Hindlimb muscle (tissue), 1 donor: ENCODE measurements around the gene CARD10. TPM values are rescaled to one million over a fixed set of nuclear protein-coding genes. Genes with fewer than 3 reads are reported as not detected.

Experiments
- DNase-seq: peaks from one replicate; pipeline ENCODE4 v3.0.0-alpha.2; 2013
- polyA plus RNA-seq: library from polyadenylated mRNA; unstranded; fragments of 120-200 nt; gene quantifications from one replicate; pipeline ENCODE4 v1.2.1, GENCODE V29; 2013; ENCODE audit not compliant: insufficient read length

CARD10 gene
- polyA plus RNA-seq, 1 donor, result 12.3 TPM

DNA sequence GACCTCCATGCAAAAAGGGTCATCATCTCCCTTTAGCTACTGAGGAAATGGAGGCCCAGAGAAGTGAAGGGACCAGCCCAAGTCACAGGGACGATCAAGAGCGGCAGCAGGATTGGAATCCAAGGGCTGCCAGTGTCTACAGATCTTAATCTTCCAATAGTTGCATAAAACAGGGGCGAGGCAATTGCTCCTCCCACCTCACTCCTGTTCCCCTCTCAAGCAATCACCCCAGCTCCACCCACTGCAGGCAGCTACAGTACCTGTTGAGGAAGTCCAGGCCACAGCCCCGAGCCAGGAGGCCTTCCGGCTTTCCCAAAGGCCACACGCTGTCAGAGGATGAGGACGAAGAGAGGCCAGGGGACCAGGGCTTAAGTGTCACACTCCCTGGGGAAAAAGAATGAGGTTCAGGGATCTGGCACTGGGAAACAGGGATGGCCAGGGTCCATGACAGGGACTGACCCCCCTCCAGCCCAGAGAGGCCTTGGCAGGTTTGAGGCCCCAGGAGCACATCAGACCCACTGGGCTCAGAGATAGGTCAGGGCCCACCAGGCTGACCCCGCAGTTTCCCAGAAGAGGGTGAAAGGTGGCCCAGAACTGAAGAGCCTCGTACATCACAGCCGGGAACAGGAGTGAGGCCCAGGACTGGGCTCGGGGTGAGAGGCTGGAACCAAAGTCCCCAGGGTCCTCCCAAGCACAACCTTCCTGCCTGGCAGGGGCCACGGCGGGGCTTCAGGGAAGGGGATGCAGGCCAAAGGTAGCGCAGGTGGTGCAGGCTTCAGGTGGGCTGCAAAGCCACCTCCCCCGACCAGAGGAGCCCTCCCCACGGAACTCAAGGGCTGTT lies 16.7 kb downstream of the CARD10 start:
- no peak for DNase-seq

DNA sequence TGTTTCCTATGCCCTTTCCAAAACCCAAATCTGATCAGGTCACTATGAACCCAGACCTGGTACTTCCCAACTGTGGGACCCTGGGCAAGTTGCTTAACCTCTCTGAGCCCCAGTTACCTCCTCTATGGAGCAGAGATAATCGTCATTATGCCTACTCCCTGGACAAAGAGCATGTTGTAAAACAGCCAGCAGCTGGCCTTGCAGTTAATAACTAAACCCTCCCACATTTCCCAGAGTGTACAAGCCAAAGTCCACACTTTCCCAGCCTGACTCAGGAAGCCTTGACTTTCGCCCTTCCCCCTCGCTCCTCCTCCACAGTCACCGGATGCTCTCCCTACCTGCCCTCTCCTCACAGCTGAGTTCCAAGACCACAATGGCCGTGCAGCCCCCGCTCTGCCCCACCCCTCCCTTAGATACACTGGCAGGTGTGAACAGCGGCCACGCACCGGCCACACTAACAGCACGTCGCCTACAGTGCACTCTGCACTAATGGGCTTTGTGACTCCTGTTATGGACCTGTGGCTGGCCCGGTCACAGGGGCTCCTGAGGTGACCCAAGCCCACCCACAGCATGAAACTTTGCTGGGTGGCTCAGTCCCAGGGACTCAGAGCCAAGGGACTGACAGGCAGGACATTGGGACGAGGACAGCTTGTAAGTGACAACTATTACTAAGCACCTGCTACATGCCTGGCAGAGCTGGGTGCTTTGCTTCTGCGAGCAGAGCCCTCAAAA lies 17.4 kb downstream of the CARD10 start:
- peak; percentile 71 for DNase-seq

DNA sequence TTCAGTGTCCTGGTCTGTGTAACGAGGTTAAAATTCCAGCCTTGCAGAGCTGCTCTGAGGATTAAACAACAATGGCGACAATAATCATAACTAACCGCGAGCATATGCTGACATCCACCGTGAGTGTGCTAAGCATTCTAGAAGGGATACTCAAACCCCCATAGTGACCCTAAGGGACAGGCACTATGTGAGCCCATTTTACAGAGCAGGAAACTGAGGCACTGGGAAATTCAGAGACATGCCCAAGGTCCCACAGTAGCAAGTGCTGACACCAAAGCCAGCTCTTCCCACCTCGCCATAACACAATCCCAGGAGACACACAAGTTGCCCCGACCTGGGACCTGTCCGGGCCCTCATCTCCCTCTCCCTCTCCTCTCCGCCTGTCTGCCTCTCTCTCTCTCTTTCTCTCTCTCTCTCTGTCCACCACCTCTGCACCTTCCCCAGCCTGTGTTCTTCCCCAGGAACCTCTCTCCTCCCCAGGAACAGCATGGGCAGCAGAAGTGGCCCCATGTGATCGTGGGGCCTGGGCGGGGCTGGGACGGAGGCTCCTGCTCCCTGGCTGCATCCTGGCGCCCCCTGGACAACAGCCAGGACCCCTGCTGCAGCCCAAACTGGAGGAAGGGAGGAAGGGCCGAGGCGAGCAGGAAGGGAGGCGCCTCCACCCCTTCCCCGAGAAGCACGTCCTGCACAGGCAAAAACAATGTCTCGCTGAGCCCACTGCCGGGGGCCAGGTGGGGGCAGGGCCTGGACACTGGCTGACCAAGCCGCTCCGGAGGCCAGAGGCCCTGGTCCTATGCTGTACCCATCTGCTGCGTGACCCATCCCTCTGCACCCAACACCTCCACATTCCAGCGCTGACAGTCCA lies 18.2 kb downstream of the CARD10 start:
- no peak for DNase-seq

GRCh38 chr22:37499789-37500540 lies 19.2 kb downstream of the CARD10 start:
- DNase-seq, result no peak

GRCh38 chr22:37499027-37499707 lies 20.0 kb downstream of the CARD10 start:
- DNase-seq, result no peak

- no peak for DNase-seq
These were observed 20.8 kb downstream of the CARD10 start for GRCh38 chr22:37498289-37498909.

DNA sequence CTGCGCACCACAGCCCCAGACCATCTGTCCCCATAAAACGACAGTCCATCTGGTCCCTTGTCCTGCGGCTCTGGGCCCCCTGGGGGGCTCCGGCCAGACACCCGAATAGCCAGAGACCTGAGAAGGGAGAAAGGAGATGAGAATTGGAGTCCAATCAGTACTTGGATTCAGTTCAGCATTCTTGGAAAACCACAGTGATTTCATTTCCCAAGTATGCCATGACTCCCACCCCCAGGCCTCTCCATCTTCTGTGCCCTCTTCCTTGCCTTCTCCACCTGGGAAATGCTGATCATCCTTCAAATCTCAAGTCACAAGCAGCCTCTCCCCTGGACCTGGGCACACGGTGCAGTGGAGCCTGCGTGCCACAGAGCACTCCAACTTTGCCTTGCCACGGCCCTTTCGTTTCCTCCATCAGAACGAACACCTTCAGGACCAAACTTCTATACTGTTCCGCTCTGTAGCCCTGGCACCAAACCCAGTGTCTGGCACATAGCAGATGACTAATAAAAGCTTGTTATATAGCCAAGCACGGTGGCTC lies 22.1 kb downstream of the CARD10 start:
- no peak for DNase-seq

- DNase-seq, result no peak
These were observed 22.6 kb downstream of the CARD10 start for GRCh38 chr22:37496651-37497050.

- no peak for DNase-seq
These were observed 25.2 kb downstream of the CARD10 start for GRCh38 chr22:37493979-37494378.

- DNase-seq, result no peak
These were observed 26.5 kb downstream of the CARD10 start for GRCh38 chr22:37492428-37493344.

- DNase-seq, result no peak
These were observed 27.4 kb downstream of the CARD10 start for GRCh38 chr22:37491559-37492427.

DNA sequence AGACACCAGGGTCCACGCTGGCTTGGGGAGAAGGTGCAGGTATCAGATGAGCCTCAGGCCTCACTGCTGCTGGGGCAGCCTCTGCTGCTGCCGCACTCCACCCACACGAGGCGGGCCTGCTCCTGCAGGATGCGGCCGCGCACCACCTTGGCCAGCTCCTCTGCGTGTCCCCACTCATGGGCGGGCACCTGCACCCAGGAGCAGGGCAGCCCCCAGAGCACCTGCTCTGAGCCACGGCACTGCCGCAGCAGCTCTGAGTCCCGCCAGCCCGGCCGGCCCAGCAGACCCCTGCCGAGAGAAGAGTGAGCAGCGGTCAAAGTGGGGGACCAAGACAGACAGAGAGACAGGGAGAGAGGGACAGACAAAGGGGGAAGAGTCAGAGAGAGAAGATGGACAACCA lies 28.1 kb downstream of the CARD10 start:
- DNase-seq, result no peak

GRCh38 chr22:37489983-37490382 lies 29.2 kb downstream of the CARD10 start:
- no peak for DNase-seq

GRCh38 chr22:37488337-37489135 lies 30.7 kb downstream of the CARD10 start:
- DNase-seq, result no peak

DNA sequence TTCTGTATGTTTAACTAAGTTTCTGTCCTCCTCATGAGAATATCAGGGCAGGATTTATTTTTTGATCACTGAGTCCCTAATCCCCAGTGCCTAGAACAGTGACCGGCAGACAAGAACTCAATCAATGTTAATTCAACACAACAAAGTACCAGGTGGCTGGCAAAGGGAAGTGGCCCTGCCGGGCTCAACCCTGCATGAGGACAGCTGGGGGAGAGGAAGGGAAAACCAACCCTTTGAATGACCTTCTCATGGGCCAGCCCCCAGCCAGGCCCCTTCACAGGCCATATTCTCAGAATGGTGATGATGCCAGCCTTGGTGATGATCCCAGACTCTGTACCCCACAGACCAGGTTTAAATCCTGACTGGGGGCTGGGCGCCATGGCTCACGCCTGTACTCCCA lies 31.6 kb downstream of the CARD10 start:
- DNase-seq, result no peak

GRCh38 chr22:37487129-37487528 lies 32.1 kb downstream of the CARD10 start:
- no peak for DNase-seq

- DNase-seq, result peak; percentile 34
These were observed 32.9 kb downstream of the CARD10 start, which contains the start of gene MFNG for GRCh38 chr22:37486224-37486845. TSS of gene MFNG (minus strand) at chr22:37486384. CDS start at chr22:37486177, 207 bp downstream.
